GM19438 (cell line): Measurements from ENCODE around the gene HEXD.

Experiments
- ATAC-seq: cut with Tn5 transposase; IDR thresholded peaks from one replicate; pipeline ENCODE4 v1.9.1; 2021; ENCODE audit warnings: low read depth; ENCODE audit not compliant: unreplicated experiment

HEXD gene

GRCh38 chr17:82483204-82483660 lies 65.1 kb downstream of the HEXD start:
- no peak for ATAC-seq

GRCh38 chr17:82483836-82484235 lies 65.7 kb downstream of the HEXD start:
- ATAC-seq, result no peak

- no peak for ATAC-seq
These were observed 68.3 kb downstream of the HEXD start for GRCh38 chr17:82486231-82487094.

DNA sequence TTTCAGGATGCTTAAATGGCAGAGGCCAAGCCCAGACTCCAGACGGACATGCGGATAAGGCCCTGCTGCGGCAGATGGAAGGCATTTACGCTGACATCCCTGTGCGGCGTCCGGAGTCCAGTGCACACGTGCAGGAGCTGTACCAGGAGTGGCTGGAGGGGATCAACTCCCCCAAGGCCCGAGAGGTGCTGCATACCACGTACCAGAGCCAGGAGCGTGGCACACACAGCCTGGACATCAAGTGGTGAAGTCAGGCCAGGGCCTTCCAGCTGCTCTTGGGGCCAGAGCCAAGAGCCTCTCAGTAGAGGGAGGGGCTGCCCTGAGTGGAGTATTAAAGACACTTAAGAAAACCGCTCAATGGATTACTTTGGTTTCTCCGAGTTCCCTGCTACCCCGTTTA lies 69.8 kb downstream of the HEXD start:
- ATAC-seq, result no peak

- no peak for ATAC-seq
These were observed 71.0 kb downstream of the HEXD start for GRCh38 chr17:82489117-82489516.

- no peak for ATAC-seq
These were observed 71.8 kb downstream of the HEXD start for GRCh38 chr17:82489851-82490511.

GRCh38 chr17:82490512-82491195 lies 72.5 kb downstream of the HEXD start:
- ATAC-seq, result no peak

DNA sequence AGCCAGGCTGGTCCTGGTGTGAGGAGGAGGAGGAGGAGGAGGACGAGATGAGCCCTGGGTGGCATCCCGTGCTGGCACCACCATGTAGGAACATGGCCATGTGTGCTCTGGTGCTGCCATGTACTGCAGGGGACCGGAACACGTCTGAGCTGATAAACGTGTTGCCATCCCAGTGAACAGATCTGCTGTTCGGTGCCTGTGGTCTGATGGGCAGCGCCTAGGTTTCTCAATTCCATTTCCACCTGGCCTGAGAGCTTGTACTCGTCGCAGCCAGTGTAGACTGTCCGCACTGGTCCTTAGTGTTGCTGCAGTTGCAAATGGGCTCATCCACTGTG lies 73.0 kb downstream of the HEXD start:
- ATAC-seq, result no peak

DNA sequence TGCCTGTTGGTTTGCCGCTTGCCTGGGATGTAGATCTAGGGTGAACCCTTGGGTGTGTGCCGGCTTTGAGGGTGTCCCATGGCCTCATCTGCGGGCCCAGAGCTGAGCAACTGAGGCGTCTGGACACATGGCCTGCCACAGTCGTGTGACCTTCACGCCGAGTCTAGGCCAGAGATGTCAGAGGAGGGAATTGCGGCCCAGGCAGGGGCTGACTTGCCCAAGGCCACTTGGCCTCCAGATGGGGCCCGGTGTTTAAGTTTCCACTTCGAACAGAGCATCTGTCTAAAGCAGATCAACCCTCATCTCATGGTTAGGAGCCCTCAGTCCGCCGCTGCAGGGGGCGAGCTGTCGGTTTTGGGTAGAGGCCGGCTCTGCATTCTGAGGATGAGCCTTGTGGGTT lies 73.4 kb downstream of the HEXD start:
- no peak for ATAC-seq
